GM12891 (cell line): ENCODE data around the gene FLCN.

Source experiments
- PAX5 ChIP-seq: IDR thresholded peaks from 2 replicates; pipeline ENCODE4 v1.6.1; 2011; ENCODE audit warnings: low read length, moderate library complexity, mild to moderate bottlenecking; ENCODE audit not compliant: insufficient read depth, severe bottlenecking
- POLR2A ChIP-seq: IDR thresholded peaks from 2 replicates; pipeline ENCODE4 v1.6.1; 2011; ENCODE audit warnings: low read depth, low read length, control low read depth
- POLR2AphosphoS5 ChIP-seq: IDR thresholded peaks from 2 replicates; pipeline ENCODE4 v1.6.1; 2011; ENCODE audit warnings: low read depth, low read length, control low read depth
- POU2F2 ChIP-seq: IDR thresholded peaks from 2 replicates; pipeline ENCODE4 v1.6.1; 2011; ENCODE audit warnings: low read depth, mild to moderate bottlenecking, control low read depth, low read length, moderate library complexity
- SPI1 ChIP-seq: IDR thresholded peaks from 2 replicates; pipeline ENCODE4 v1.6.1; 2011; ENCODE audit warnings: low read depth, low read length, control low read depth
- TAF1 ChIP-seq: IDR thresholded peaks from 2 replicates; pipeline ENCODE4 v1.6.1; 2011; ENCODE audit warnings: low read depth, low read length, control low read depth

DNA sequence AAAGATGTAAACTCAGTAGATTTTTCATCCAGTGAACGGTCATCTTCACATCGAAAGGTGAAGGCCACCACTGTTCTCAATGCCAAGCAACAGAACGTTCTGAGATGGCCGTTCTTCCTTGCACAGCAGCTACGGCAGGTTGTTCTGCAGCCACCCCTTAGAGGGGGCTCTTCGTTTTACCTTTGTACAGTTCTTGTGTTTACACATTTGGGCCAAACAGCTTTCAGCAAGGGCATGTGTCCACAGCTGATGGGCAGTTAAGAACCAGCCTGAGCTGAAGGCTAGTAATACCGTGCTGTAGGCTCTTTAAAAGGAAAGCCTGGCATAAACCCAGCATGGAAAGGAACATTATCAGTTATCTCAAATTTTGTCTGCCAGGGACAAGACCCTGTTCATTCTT, 46.8 kb downstream of the FLCN start:
- TF ChIP-seq POLR2A (no peak), POU2F2 (no peak), SPI1 (no peak), POLR2AphosphoS5 (no peak), TAF1 (no peak), PAX5 (no peak)
